ENCODE data around the gene TPCN1.

TPCN1 gene

DNA sequence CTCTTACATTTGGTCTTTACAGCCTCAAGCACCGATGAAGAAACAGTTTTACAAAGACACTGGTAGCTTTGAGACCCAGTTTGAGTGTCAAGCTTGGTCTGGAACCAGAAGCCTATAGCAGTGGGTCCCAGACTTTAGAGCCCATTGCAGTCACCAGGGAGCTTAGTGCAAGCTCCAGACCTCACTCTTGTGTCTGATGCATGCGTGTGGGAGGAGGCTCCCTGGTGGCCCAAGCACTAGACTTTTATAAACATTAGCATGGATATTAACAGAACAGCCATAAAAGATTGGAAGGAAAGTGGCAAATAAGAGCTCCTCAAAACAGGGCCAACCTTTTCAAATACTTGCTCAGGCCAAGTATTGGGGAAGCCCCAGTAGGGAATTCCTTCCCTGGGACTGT is 68.1 kb downstream of the TPCN1 start:
- DNase-seq: no peak

GRCh38 chr12:113290506-113290905 is 69.2 kb downstream of the TPCN1 start:
- DNase-seq: no peak

DNA sequence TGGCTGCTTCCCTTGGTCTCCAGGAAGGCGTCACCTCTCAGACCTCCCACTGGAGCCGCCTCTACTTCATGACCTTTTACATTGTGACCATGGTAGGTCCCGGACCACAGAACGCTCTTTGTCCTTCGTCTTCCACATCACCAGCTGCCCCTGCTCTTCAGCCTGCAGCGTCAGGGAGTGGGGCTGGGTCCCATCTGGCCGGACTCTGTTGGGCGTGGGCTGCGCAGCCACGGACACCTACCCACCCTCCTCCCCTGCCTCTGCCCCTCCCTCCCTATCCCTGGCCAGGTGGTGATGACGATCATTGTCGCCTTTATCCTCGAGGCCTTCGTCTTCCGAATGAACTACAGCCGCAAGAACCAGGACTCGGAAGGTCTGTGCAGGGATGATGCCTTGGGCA is 70.3 kb downstream of the TPCN1 start:
- no peak for DNase-seq

- no peak for DNase-seq
Measured at GRCh38 chr12:113292091-113292490, 70.8 kb downstream of the TPCN1 start.

GRCh38 chr12:113292547-113292946 is 71.3 kb downstream of the TPCN1 start:
- DNase-seq: no peak

GRCh38 chr12:113293100-113293499 is 71.8 kb downstream of the TPCN1 start:
- DNase-seq: no peak

DNA sequence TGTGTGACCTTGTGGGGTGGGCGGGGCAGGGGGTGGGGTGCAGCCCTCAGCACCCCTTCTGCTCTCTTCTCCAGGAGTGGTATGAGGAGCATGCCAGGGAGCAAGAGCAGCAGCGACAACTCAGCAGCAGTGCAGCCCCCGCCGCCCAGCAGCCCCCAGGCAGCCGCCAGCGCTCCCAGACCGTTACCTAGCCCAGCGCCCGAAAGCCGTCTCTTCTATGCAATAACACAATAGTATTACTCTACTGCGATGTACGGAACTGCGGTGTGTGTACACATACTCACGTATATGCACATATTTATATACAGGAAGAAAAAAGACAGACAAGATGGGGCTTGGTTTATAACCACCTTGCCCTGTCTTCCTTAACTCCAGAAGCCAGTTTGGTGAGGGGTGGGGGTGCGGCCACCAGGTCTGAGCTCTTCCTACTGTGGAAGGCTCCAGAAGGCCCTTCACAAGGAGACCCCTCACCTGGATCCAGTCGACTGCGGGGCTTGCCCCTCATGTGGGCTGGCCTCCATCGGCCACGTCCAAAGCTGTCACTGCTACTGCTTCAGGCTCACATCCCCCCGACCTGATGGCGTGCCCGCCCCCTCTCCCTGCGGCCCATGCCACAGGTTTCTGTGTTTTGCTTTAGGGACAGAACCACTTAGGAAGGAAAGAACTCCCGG is 74.8 kb downstream of the TPCN1 start:
- DNase-seq: no peak

GRCh38 chr12:113296557-113297213 is 75.4 kb downstream of the TPCN1 start:
- DNase-seq: no peak

DNA sequence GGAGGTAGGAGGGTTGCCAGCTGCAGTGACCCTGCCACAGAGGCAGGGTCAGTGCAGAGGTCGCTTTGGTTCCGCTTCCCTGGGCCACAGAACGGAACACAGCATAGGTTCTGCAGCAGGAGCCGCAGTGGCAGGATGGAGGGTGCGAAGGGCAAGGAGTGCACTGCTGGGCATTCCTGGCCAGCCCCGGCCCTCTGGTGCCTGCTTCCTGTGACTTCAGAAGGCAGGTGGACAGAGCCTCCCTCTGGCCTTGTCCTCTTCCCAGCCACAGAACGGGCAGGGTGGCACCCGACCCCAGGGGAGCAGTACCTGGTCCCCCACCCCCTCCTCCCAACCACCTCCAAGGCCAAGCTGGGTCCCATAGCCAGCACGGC is 75.9 kb downstream of the TPCN1 start:
- DNase-seq: no peak

DNA sequence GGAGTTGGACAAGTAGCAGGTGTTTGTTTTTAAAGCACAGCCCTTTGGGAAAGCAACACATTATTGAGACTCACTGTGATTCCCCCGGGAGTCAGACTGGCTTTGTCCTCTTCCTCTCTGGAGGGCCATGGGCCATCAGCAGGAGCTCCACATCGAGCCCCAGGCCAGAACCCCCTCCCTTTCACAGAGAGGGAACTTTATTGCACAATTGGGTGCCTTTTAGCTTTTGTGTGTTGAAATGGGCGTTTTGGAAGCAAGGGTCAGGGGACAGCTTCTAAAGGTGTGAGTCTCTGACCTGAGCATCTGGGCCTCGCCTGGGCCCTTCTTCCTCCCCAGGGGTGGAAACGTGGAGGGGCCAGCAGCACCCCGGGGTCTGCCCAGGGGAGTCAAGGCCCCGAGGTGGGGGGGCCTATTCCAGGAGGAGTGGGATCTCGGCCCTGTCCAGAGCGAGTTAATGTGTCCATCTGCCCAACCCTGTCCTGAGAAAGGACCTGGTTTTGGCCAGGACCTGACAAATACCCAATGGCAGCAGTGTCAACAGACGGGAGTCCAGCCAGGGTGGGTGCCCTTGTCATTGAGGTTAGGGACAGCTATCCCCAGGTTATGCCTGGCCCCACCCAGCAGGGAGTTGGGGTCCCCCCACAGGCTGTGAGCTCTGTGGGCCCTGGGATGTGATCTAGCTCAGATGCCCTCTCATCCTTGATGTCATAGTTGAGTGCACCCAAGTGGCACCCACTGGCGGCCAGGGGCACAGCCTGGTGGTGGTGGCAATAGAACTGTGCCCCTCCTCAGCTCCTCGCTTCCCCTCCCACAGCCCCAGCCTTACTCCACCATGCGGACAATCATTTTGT is 76.6 kb downstream of the TPCN1 start:
- DNase-seq: no peak

- DNase-seq: no peak
Measured at GRCh38 chr12:113298472-113298817, 77.2 kb downstream of the TPCN1 start.

DNA sequence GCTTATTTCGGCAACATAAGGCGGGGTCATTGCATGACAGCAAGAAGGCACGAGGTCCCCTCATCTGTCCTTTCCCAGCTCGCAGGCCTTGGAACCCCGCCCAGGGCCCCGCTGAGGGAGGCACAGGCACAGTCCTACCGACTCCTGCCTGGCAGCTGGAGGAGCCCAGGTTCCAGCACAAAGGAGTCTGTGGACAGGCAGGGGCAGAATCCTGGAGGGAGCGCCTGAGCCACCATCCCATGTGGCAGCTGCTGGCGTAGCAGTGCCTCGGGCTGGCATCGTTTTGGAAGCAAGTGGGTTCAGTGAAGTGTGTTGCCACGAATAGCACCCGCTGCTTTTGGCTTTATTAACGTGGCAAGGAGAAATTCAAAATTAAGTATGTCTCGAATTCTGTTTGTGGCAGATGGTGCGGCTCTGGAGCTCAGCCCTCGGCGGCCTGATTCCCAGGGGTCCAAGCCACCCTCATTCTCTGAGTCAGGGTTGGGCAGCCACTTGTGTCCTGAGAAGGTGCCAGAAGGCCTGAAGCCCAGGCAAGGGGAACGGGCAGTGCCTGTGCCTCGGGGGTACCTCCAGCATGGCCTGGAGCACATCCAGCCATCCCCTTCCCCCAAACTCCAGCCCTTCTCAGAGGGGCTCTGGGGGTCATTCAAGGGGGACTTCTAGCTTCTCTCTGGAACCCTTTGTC is 77.7 kb downstream of the TPCN1 start:
- peak; percentile 70 to 79 for DNase-seq

GRCh38 chr12:113299619-113300237 is 78.5 kb downstream of the TPCN1 start:
- DNase-seq: no peak

- DNase-seq: no peak
Measured at GRCh38 chr12:113301811-113302210, 80.5 kb downstream of the TPCN1 start.

DNA sequence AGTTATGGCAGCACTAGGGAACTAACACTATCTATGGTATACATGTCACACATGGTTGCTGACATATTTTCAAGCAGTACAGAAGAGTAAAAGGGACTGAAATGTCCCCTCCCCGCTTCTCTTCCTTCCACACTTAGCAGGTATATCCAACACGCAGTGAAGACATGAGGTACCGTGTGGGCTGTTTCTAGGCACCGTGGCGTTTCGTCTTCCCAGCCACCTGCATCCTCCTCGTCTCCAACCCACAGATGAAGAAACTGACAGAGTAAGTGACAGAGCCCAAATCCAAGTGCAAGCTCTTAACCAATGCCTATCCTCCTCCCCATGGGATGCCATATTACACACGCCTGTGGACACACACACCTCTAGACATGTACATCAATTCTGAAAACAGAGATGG is 81.2 kb downstream of the TPCN1 start:
- DNase-seq: no peak

DNA sequence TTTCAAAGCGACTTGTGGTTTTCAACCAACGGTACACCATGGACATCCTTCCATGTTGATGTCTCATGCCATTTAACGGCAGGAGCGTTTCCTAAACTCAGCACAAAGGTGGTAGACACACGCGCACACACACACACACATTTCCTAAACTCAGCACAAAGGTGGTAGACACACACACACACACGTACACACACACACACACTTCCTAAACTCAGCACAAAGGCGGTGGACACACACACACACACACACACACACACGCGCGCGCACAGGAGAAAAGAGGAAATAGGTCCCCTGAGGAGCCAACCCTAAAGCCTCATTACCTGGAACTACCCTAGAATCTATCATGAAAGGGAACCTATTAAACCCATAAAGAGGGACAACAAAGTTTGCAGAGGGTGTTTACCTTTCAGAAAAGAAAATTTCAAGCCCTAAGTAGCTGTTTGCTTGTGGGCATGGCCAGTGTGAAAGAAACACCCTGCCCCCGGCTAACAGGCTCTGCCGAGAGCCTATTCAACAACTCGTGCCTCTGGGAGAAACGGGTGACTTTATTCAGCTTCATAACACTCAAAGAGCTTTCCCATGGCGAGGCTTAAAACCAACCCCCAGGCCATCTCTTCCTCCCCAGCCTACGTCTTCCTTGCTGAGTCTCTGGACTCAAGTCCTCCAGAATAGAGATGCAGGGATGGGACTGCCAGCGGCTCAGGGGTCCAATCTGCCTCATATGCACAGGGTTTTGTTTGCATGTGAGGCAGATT is 81.8 kb downstream of the TPCN1 start:
- DNase-seq: no peak

DNA sequence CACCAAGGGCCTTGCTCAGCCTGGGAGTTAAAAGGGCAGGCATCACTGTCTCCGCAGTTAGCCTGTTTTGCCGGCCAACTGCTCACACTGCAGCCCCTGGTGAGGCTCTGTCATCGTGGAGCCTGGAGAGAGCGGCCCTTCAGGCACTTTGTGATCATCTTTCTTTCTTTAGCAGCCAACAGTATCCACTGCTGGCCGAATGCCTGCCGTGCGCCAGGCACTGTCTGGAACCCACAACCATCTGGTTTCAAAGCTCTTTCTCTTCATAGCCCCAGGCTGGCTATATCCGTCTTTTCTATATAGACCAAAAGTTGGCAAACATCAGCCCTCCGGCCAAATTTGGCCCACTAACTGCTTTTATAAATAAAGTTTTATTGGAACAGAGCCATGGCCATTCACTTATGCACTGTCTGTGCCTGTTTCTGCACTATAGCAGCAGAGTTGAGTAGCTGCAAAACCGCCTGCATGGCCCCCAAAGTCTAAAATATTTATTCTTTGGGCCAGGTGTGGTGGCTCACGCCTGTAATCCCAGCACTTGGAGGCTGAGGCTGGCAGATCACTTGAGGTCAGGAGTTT is 84.1 kb downstream of the TPCN1 start:
- DNase-seq: no peak

DNA sequence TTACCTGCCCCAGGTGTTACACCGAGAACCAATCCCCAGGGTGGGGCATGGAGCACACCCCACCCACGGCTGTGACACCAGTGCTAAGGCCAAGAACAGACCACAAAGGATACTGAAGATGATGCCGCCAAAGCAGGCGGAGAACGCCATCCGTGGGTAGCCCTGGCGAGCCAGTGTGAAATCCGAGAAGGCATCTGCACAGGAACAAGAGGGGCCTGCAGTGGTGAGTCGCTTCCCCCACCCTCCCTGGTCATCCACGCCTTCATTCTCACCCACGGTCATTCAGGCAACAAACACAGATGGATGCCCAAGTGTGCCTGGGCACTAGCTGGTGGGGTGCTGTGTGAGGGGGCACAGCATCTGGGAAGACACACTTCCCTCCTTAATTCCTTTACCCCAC is 85.1 kb downstream of the TPCN1 start:
- peak in 1 of 2 experiments; percentile 7 for DNase-seq

DNA sequence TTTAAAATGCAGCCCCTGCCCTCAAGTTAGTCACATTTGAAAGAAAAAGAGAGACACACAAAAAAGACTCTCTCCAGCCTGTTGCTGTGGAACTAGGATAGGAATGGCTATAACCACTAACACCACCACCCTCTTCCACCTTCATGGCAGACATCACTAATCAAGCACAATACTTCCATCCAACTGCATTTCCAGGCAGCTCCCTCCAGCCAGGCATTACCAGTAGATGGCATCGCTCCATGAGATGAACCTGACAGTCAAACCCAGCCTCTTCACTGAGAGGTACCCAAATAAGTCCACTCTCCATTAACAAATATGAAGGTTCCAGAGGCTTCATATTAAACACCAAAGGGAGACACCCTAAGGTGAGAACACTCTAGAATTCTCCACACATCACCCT is 89.2 kb downstream of the TPCN1 start:
- DNase-seq: peak in 1 of 2 experiments; percentile 19

GRCh38 chr12:113314121-113314529 is 92.9 kb downstream of the TPCN1 start:
- DNase-seq: no peak

DNA sequence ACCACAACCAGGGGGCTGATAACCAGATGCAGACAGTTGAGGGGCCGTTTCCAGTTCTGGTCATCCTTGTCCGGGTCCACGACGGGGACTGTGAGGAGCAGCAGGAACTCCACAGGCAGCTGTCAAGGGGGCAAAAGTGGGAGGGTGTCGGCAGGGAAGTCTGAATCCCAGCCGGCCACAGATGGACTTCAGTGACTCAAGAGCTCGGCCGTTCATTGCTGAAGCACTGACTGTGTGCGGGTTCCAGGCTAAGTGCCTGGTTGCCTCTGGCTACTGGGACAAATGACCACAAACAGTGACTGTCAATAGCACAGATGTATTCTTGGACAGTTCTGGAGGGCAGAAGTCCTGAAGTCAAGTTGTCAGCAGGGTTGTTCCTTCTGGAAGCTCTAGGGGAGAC is 94.1 kb downstream of the TPCN1 start:
- DNase-seq: no peak

DNA sequence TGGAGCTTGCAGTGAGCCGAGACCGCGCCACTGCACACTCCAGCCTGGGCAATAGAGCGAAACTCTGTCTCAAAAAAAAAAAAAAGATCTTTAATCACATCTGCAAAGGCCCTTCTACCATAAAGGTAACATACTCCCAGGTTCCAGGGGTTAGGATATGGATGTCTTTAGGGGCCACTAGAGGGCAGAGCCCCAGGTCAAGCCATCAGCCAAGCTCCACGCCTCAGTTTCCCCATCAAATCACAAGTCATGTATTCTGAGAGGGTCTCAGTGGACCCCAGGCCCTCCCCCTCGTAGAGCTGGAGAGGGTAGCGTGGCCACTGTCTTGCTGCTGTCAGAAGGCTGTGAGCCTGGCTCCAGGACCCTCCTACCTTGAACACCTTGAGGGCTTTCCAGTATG is 94.9 kb downstream of the TPCN1 start:
- no peak for DNase-seq

Measured in NCI-H524 (cell line).